ENCODE data around the gene PDE4D.
"Not testable (repeated sequence)": the region's sequence is repeated elsewhere in the genome, so short reads cannot be mapped to it uniquely, and the experiment has no call there.

The PDE4D gene

GRCh38 chr5:59027145-59027907 lies 866.2 kb downstream of the PDE4D start:
- DNase-seq = no peak

GRCh38 chr5:59025734-59026133 lies 867.8 kb downstream of the PDE4D start:
- peak; percentile 71 for DNase-seq

GRCh38 chr5:59021837-59022514 lies 871.5 kb downstream of the PDE4D start:
- no peak for DNase-seq

- DNase-seq = no peak
Observed at GRCh38 chr5:59021286-59021673, 872.2 kb downstream of the PDE4D start.

- DNase-seq = no peak
Observed at GRCh38 chr5:59020611-59021285, 872.8 kb downstream of the PDE4D start.

- DNase-seq = no peak
Observed at GRCh38 chr5:59019078-59019477, 874.4 kb downstream of the PDE4D start.

- no peak for DNase-seq
Observed at GRCh38 chr5:59016925-59017324, 876.6 kb downstream of the PDE4D start.

GRCh38 chr5:59008816-59009473 lies 884.6 kb downstream of the PDE4D start:
- DNase-seq = no peak

- peak; percentile 36 for DNase-seq
Observed at GRCh38 chr5:59007460-59008063, 886.0 kb downstream of the PDE4D start.

- no peak for DNase-seq
Observed at GRCh38 chr5:59005934-59006701, 887.4 kb downstream of the PDE4D start.

- no peak for DNase-seq
Observed at GRCh38 chr5:59003641-59004040, 889.9 kb downstream of the PDE4D start.

- DNase-seq = no peak
Observed at GRCh38 chr5:59003124-59003523, 890.4 kb downstream of the PDE4D start.

GRCh38 chr5:59002162-59002825 lies 891.2 kb downstream of the PDE4D start:
- DNase-seq = no peak

- DNase-seq = no peak
Observed at GRCh38 chr5:59001716-59002115, 891.8 kb downstream of the PDE4D start.

GRCh38 chr5:59001154-59001553 lies 892.4 kb downstream of the PDE4D start:
- no peak for DNase-seq

- DNase-seq = no peak
Observed at GRCh38 chr5:59000211-59000610, 893.3 kb downstream of the PDE4D start.

GRCh38 chr5:58999804-59000203 lies 893.7 kb downstream of the PDE4D start:
- no peak for DNase-seq

- no peak for DNase-seq
Observed at GRCh38 chr5:58998544-58998943, 895.0 kb downstream of the PDE4D start.

- not testable (repeated sequence) for DNase-seq
Observed at GRCh38 chr5:58995779-58996178, 897.7 kb downstream of the PDE4D start.

- DNase-seq = no peak
Observed at GRCh38 chr5:58993461-58993860, 900.1 kb downstream of the PDE4D start.

- no peak for DNase-seq
Observed at GRCh38 chr5:58988938-58989337, 904.6 kb downstream of the PDE4D start.
